Measurements from ENCODE around the gene REC8. TPM values are rescaled to one million over a fixed set of nuclear protein-coding genes. Genes with fewer than 3 reads are reported as not detected.

Gene REC8, protein sequence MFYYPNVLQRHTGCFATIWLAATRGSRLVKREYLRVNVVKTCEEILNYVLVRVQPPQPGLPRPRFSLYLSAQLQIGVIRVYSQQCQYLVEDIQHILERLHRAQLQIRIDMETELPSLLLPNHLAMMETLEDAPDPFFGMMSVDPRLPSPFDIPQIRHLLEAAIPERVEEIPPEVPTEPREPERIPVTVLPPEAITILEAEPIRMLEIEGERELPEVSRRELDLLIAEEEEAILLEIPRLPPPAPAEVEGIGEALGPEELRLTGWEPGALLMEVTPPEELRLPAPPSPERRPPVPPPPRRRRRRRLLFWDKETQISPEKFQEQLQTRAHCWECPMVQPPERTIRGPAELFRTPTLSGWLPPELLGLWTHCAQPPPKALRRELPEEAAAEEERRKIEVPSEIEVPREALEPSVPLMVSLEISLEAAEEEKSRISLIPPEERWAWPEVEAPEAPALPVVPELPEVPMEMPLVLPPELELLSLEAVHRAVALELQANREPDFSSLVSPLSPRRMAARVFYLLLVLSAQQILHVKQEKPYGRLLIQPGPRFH
- 28.1 TPM for total RNA-seq

DNA sequence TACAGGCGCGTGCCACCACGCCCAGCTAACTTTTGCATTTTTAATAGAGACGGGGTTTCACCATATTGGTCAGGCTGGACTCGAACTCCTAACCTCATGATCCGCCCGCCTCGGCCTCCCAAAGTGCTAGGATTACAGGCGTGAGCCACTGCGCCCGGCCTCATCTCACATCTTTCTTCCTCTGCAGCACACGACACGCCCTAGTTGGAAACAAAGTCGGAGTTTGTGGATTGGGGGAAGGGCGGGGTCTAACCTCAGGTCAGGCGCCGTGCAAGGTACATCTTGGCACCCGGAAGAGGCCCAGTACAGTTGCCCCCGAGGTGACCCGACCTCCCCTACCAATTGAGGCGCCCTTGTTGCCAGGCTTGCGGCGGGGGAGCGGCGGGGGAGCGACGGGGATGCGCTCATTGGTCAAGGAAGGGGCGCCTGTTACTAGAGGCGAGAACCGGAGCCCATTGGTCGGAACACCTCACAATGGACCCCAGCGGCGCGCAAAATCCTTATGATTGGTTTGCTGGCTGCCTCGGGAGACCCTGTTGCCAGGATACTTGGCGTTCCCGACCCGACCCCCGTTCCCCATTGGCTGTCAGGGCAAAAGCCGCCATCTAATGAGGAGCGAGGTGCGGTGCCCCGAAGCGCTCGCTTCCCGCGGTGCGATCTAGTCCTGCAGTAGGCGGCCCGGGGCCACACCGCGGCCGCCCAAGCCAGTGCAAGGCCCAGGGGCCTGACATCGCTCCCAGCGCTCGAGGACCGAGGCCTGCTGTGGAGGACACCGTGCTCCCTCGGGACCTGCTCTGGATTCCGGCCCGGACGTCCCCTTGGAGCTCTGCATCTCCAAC, at the start of gene REC8:
Gene REC8, plus strand, starts transcription at position 659 of the 839 bp plus-strand sequence. CDS start 473 bp downstream, outside the sequence.

GRCh38 chr14:24130380-24130716, 41.5 kb upstream of the REC8 start, which contains the start of gene FITM1:
FITM1 (plus strand) TSS chr14:24130659; CDS start chr14:24131564, 905 bp downstream.

DNA sequence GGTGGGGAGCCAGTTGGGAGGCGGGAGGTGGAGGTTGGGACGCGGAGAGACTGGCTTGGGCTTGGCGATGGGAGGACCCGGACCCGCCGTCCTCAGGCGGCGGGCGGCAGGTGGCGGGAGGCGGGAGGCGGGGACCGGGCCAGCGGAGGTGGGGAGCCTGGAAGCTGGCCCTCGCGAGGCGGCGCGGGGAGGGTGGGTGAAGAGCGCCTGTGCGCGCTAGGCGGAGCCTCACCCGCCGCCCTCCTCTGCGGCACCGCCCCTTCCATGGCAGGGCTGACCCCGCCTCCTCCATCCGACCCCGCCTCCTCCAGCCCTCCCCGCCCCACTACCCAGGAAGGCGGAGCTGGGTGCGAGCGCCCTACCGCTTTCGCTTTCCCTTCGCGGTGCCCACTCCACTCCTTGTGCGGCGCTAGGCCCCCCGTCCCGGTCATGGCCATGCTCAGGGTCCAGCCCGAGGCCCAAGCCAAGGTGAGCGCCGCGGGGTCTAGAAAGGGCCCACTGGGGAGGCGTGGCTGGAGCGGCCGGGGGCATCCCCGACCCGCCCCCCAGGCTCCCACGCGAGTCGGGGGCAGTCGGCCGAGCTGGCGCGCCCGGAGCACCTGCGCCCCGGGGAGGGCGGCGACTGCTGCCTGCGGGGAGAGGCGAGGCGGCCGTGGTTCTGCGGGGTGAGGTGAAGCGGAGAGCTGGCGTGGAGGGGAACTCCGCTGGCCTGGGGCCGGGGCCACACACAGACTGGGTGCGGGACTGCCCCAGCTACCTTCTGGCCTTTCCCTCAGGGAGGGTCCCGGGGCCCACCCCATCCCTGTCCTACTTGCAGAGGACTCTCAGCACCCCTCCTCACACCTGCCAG, 35.8 kb upstream of the REC8 start, which contains the start of gene PSME1:
Gene PSME1, plus strand, starts transcription at position 361 of the 850 bp plus-strand sequence. Its CDS starts 69 bp downstream, at position 430.

DNA sequence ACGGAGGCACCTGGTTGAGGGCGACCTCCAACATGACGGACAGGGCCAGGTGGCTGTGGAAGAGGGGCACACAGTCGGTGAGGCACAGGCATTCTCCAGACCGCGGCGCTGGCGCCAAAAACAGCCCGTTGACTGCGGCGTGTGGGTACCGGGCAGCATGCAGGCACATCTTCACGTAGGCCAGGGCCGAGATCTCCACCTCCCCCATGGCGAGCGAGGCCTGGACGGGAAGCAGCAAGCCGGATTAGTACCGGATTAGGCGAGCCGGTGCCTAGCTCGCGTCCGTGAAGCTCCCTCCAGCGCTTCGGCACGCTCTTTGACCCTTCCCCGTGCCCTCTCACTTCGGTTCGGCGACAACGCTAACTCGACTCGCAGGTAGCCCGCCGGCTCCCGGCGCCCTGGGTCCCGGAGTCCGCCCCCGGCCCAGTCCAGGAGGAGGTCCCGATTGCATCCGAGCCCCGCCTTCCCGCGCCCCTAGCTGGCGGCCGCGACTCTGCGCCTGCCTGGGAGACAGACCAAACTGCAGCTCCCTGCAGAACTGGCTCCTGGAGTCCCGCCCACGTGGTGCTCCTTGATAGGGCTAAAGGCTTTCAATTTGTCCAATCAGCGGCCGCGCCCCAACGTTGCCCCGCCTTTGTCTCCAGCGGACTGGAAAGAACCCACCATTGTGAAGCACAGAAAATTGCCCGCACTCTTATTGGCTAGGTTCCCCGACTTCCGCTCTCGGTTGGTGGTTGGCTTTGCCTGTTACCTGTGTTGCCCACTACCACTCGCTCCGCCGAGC, 30.6 kb upstream of the REC8 start, which contains the start of gene EMC9:
Gene EMC9, minus strand, starts transcription at position 495 of the 784 bp plus-strand sequence. Its CDS starts 287 bp downstream, at position 208.

GRCh38 chr14:24146453-24146977, 25.4 kb upstream of the REC8 start, which contains the start of gene PSME2:
PSME2 (minus strand) TSS chr14:24146610; CDS start chr14:24146581, 29 bp downstream.

GRCh38 chr14:24146978-24147760, 24.7 kb upstream of the REC8 start, which contains the start of gene RNF31:
RNF31 (plus strand) TSS chr14:24147498; CDS start chr14:24147699, 201 bp downstream.

DNA sequence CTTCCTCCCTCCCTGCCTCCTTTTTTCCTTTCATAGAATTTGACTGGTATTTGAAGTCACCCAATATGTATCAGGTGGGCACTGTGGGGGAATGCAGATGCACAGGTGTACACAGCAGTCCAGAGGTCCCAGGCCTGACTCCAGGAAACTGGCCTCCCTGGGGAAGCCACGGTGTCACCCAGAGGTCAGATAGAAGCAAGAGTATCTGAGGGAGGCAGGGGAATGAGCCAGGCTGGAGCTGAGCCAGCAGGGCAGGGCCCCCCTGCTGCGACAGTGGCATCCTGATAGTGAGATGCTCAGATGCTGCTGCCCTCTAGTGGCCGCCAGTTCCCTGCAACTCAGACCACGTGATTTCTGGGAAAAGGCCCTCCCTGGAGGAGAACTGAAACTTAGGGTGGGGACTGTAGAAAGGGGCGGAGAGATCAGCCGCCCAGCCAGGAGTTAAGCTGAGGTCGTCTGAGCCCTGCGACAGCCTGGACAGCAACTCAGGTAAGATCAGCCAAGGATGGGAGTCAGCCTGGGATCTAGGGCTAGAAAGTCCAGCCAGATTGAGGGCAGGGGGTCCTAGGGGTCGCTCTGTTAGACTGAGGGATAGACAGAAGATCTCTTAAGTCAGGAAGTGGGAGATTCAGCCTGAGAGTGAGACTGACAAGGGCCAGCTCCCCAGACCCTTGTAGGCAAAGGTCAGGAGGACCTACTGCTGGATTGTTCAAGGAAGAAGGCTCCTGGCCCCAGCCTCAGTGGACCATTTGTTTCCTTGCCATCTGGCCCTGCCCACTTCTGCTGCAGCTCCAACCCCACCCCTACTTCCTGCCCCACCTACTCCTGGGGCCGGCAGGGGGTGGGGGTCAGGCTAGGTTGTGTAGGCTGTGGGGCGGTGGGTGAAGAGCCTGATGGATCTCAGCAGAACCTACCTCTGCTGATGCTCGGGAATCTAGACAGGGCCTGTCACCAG, 10.8 kb upstream of the REC8 start, which contains the start of gene IRF9:
Gene IRF9, plus strand, starts transcription at position 416 of the 955 bp plus-strand sequence. CDS start 880 bp downstream, outside the sequence.

GRCh38 chr14:24188251-24189058, 16.6 kb downstream of the REC8 start, which contains the start of gene IPO4:
IPO4 (minus strand) TSS chr14:24188816; CDS start chr14:24188787, 29 bp downstream.

GRCh38 chr14:24195186-24196070, 23.5 kb downstream of the REC8 start, which contains the start of gene TM9SF1:
TM9SF1 (minus strand) TSS chr14:24195441; CDS start chr14:24195019, 422 bp downstream.

GRCh38 chr14:24212924-24213865, 41.3 kb downstream of the REC8 start, which contains the start of gene CHMP4A:
CHMP4A (minus strand) TSS chr14:24213488; CDS start chr14:24213439, 49 bp downstream.

GRCh38 chr14:24215495-24216344, 43.8 kb downstream of the REC8 start, which contains the start of gene MDP1:
MDP1 (minus strand) TSS chr14:24216066; CDS start chr14:24215955, 111 bp downstream.

